ENCODE data around the gene IER5L. TPM values are rescaled to one million over a fixed set of nuclear protein-coding genes. Genes with fewer than 3 reads are reported as not detected.

IER5L gene
- total and polyA plus RNA-seq, 4 donors: 0.40 to 3.3 (median 2.5) TPM

DNA sequence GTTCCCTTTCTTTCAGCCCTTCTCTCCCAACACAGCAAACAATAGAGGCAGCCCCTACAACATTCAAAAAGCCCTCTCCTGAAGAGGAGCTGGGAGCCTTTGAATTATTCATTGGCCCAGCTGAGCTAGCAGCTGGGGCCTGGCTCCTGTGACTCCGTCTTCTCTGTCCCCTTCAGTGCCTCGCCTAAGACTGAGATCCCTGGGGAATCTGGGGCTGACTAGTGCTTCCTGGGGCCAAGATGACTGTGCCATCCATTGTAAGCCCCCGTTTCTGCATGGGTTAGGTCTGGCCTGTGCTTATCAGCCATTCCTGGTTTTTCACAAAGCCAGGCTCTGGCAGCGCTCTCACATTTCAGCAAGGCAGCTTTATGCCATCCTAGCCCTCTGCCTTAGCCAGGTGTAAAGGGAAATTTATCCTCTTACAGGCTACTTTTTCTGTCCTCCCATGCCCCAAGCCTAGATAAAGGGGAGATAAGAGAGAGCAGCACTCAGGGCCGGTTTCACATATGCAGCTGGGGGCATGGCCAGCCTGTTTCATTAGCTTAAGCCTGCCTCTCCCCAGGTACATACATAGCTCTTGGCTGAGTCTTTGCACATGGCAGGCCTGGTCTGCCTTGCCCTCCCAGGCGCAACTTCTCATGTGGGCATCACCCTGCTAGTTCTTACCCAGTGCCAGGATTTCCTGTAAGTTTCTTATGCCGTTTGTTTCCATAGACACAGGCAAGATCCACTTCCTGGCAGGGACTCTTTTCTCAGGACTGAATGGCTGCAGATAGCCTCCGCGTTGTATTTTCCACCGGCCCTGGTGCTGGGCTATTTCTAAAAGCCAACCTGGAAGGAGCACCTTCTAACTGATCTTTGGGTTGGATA, 51.1 kb downstream of the IER5L start:
- peaks cover 7 to 48% (median 17%) of the 10 kb centered on the region in 4 donors for H3K36me3 ChIP-seq (ENCODE audit: control insufficient read depth in 4 of 4, insufficient read depth in 3 of 4, low read depth in 1 of 4, low read length in 3 of 4)
- peaks cover 0 to 5% (median 2%) of the 10 kb centered on the region in 4 donors for H3K4me1 ChIP-seq (ENCODE audit: control insufficient read depth in 4 of 4, insufficient read depth in 4 of 4, low read length in 3 of 4)
- no peak overlapping the region for H3K4me3 ChIP-seq (ENCODE audit: low read depth in 1 of 3, low read length in 3 of 3)
- no peak overlapping the region for H3K27ac ChIP-seq (ENCODE audit: low read depth in 1 of 2, low read length in 2 of 2)
- no peaks in the 10 kb centered on the region for H3K27me3 ChIP-seq (ENCODE audit: control insufficient read depth in 4 of 4, insufficient read depth in 4 of 4, low read length in 3 of 4)
- no peak for TF ChIP-seq NR2F2 (IDR thresholded peaks at IDR 0.05)
- no peak for TF ChIP-seq FOXA2 (IDR thresholded peaks at IDR 0.05)
- no peak for TF ChIP-seq SP1 (IDR thresholded peaks at IDR 0.05)
- no peak for TF ChIP-seq TAF1 (conservative IDR thresholded peaks at IDR 0.05)
- TF ChIP-seq FOXA1 (IDR thresholded peaks at IDR 0.05): no peak
- TF ChIP-seq, protein P1, sequence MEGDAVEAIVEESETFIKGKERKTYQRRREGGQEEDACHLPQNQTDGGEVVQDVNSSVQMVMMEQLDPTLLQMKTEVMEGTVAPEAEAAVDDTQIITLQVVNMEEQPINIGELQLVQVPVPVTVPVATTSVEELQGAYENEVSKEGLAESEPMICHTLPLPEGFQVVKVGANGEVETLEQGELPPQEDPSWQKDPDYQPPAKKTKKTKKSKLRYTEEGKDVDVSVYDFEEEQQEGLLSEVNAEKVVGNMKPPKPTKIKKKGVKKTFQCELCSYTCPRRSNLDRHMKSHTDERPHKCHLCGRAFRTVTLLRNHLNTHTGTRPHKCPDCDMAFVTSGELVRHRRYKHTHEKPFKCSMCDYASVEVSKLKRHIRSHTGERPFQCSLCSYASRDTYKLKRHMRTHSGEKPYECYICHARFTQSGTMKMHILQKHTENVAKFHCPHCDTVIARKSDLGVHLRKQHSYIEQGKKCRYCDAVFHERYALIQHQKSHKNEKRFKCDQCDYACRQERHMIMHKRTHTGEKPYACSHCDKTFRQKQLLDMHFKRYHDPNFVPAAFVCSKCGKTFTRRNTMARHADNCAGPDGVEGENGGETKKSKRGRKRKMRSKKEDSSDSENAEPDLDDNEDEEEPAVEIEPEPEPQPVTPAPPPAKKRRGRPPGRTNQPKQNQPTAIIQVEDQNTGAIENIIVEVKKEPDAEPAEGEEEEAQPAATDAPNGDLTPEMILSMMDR (IDR thresholded peaks at IDR 0.05; ENCODE audit: low read depth, low read length, missing input control): no peak
- TF ChIP-seq, protein P2, sequence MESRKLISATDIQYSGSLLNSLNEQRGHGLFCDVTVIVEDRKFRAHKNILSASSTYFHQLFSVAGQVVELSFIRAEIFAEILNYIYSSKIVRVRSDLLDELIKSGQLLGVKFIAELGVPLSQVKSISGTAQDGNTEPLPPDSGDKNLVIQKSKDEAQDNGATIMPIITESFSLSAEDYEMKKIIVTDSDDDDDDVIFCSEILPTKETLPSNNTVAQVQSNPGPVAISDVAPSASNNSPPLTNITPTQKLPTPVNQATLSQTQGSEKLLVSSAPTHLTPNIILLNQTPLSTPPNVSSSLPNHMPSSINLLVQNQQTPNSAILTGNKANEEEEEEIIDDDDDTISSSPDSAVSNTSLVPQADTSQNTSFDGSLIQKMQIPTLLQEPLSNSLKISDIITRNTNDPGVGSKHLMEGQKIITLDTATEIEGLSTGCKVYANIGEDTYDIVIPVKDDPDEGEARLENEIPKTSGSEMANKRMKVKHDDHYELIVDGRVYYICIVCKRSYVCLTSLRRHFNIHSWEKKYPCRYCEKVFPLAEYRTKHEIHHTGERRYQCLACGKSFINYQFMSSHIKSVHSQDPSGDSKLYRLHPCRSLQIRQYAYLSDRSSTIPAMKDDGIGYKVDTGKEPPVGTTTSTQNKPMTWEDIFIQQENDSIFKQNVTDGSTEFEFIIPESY (IDR thresholded peaks at IDR 0.05): no peak
- TF ChIP-seq RAD21 (IDR thresholded peaks at IDR 0.05): no peak
- TF ChIP-seq, protein P3, sequence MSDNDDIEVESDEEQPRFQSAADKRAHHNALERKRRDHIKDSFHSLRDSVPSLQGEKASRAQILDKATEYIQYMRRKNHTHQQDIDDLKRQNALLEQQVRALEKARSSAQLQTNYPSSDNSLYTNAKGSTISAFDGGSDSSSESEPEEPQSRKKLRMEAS (IDR thresholded peaks at IDR 0.05): no peak
- no peak for TF ChIP-seq EGR1 (IDR thresholded peaks at IDR 0.05; ENCODE audit: low read depth in 2 of 2)
- TF ChIP-seq YY1 (IDR thresholded peaks at IDR 0.05): no peak
- no peak for TF ChIP-seq GABPA (IDR thresholded peaks at IDR 0.05 in 1 of 2, conservative IDR thresholded peaks at IDR 0.05 in 1 of 2)
- TF ChIP-seq RXRA (IDR thresholded peaks at IDR 0.05): no peak
- TF ChIP-seq JUND (IDR thresholded peaks at IDR 0.05): no peak
- TF ChIP-seq, protein P4, sequence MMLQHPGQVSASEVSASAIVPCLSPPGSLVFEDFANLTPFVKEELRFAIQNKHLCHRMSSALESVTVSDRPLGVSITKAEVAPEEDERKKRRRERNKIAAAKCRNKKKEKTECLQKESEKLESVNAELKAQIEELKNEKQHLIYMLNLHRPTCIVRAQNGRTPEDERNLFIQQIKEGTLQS (IDR thresholded peaks at IDR 0.05): no peak
- no peak overlapping the region for H3K9ac ChIP-seq (ENCODE audit: low read depth in 1 of 2, low read length in 2 of 2)
- 87% methylated on average over 10 of the region's 10 CpGs for WGBS
- no peaks in the 10 kb centered on the region for H3K9me3 ChIP-seq (ENCODE audit: control insufficient read depth in 4 of 4, low read length in 3 of 4)
- peak; percentile 30 for DNase-seq (ENCODE audit: low spot score)

Other genes with a start within 250 kb of the IER5L start
- 10 to 100 TPM; 10.0 to 13.4 TPM for gene DOLK, start 230.7 kb downstream of the IER5L start, total RNA-seq
- 10 to 100 TPM in 1 of 2 donors, 1 to 10 TPM in 1; 9.5 to 15.3 TPM for gene DOLK, start 230.7 kb downstream of the IER5L start, polyA plus RNA-seq
- 10 to 100 TPM; 31.4 to 34.7 TPM for gene NUP188, start 230.6 kb downstream of the IER5L start, total RNA-seq
- gene NUP188, start 230.6 kb downstream of the IER5L start, polyA plus RNA-seq: 1 to 10 TPM; 6.9 to 7.0 TPM
- gene SH3GLB2, start 149.9 kb downstream of the IER5L start, total RNA-seq: 10 to 100 TPM; 22.6 to 26.9 TPM
- 10 to 100 TPM in 1 of 2 donors, 1 to 10 TPM in 1; 5.0 to 14.0 TPM for gene SH3GLB2, start 149.9 kb downstream of the IER5L start, polyA plus RNA-seq
- 10 to 100 TPM; 22.8 to 42.6 TPM for gene MIGA2, start 141.6 kb downstream of the IER5L start, total RNA-seq
- 10 to 100 TPM in 1 of 2 donors, 1 to 10 TPM in 1; 8.0 to 11.1 TPM for gene MIGA2, start 141.6 kb downstream of the IER5L start, polyA plus RNA-seq
- gene DOLPP1, start 97.2 kb downstream of the IER5L start, total RNA-seq: 10 to 100 TPM; 15.3 to 15.6 TPM
- 10 to 100 TPM; 14.6 to 14.8 TPM for gene DOLPP1, start 97.2 kb downstream of the IER5L start, polyA plus RNA-seq
- gene CRAT, start 67.5 kb downstream of the IER5L start, total RNA-seq: 100 to 1,000 TPM in 1 of 2 donors, 10 to 100 TPM in 1; 33.8 to 121 TPM
- gene CRAT, start 67.5 kb downstream of the IER5L start, polyA plus RNA-seq: 100 to 1,000 TPM in 1 of 2 donors, 10 to 100 TPM in 1; 69.8 to 108 TPM
- gene PTPA, start 66.8 kb downstream of the IER5L start, total RNA-seq: 10 to 100 TPM; 27.6 to 42.6 TPM
- gene PTPA, start 66.8 kb downstream of the IER5L start, polyA plus RNA-seq: 10 to 100 TPM; 34.1 to 66.0 TPM

All from liver (tissue), 9 donors.